ENCODE results near the gene TAF11. TPM values are rescaled to one million over a fixed set of nuclear protein-coding genes. Genes with fewer than 3 reads are reported as not detected.

Gene TAF11, protein sequence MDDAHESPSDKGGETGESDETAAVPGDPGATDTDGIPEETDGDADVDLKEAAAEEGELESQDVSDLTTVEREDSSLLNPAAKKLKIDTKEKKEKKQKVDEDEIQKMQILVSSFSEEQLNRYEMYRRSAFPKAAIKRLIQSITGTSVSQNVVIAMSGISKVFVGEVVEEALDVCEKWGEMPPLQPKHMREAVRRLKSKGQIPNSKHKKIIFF
- total RNA-seq (2021; fragmentation: NEBNext Ultra II Directional; extraction: Animal tissue kit (Norgen Biotek cat#: 25700)) (45.8 and 48.6 TPM in 2 replicates), polyA plus RNA-seq (2011; rRNA removed) (23.5 and 38.2 TPM in 2 replicates), polyA minus RNA-seq (2011; rRNA and poly(A)+ RNA removed) (13.3 and 13.7 TPM in 2 replicates)
- polyA plus RNA-seq (2011; cell fraction: cytosol; rRNA removed), result 40.4 TPM
- polyA plus RNA-seq (2011; cell fraction: nucleus; rRNA removed), result 11.9 TPM
- 40.7 to 56.3 TPM (median 45.1 TPM) in 4 replicates for polyA plus RNA-seq (2012, experiment 1 of 2)
- polyA plus RNA-seq (2012, experiment 2 of 2), result 12.9 TPM
- polyA plus RNA-seq (2013, experiment 1 of 2), result 51.2 TPM
- polyA plus RNA-seq (2013, experiment 2 of 2), result 49.7 TPM
- 15.3 TPM for polyA minus RNA-seq (2011; cell fraction: cytosol; rRNA and poly(A)+ RNA removed)
- 13.9 TPM for polyA minus RNA-seq (2011; cell fraction: nucleus; rRNA and poly(A)+ RNA removed)
- long read RNA-seq, experiment 1, transcript TAF11-201 (5 exons, 1,580 nt), result major isoform, 38 of 62 reads
- long read RNA-seq, experiment 1, partial matches to known transcripts, result 15 of 62 reads
- long read RNA-seq, experiment 1, other reads (novel, unspliced or antisense), result 6 of 62 reads
- long read RNA-seq, experiment 2, transcript TAF11-201 (5 exons, 1,580 nt), result major isoform, 49 of 78 reads
- long read RNA-seq, experiment 2, transcript TAF11-202 (4 exons, 1,465 nt), result minor isoform, 5 of 78 reads
- long read RNA-seq, experiment 2, partial matches to known transcripts, result 23 of 78 reads
- long read RNA-seq, experiment 2, other reads (novel, unspliced or antisense), result 1 of 78 reads

- peaks cover 16% of the 10 kb centered on the region for H3K23me2 ChIP-seq (ENCODE audit: low read depth, low read length)
- peak within 1 kb of the TSS; percentile 1 for H3K56ac ChIP-seq (replicated peaks; ENCODE audit: insufficient read length, low read depth, low read length)
- H3K36me3 ChIP-seq (ENCODE audit: control insufficient read depth in 2 of 4, insufficient read depth in 4 of 4, low read length in 3 of 4), result peaks cover 0 to 2% (median 2%) of the 10 kb centered on the region in 4 experiments; a peak in 2 of 8 replicates
- H3K18ac ChIP-seq (ENCODE audit: extremely low read depth, low read length), result no peak within 1 kb of the TSS; the same call in 1 of the 2 replicates
- no peak within 1 kb of the TSS for H2BK20ac ChIP-seq (ENCODE audit: low read length)
- no peaks in the 10 kb centered on the region for H3K9me3 ChIP-seq (ENCODE audit: insufficient read depth in 2 of 2, low read depth in 1 of 2, low read length in 1 of 2)
- peak within 1 kb of the TSS; percentile 74 to 98 (median 94) for H3K4me3 ChIP-seq (ENCODE audit: extremely low read depth in 1 of 4, insufficient read depth in 2 of 4, low read depth in 3 of 4, low read length in 4 of 4)
- ChIA-PET CTCF (ENCODE audit: partially characterized antibody) (interaction anchor here (0.6 to 1.5 kb wide), 4 partner anchors 39 to 258 kb away, joined by 3 read pairs; no protein-coding TSS in a partner anchor), POLR2A (ENCODE audit: partially characterized antibody) (interaction anchor here (0.7 to 6.1 kb wide), 20 partner anchors 10 to 680 kb away, joined by 3 to 48 read pairs (median 4); partner anchors contain the start of genes BLTP3A, ILRUN, SNRPC and ZNF76)
- no peaks in the 10 kb centered on the region for H3K27me3 ChIP-seq (replicated peaks in 1 of 4; ENCODE audit: control insufficient read depth in 3 of 4, extremely low read depth in 1 of 4, insufficient read depth in 3 of 4, low read length in 3 of 4)
- DNase-seq (ENCODE audit: low read depth in 1 of 2, low spot score in 2 of 2) (peak; percentile 73 to 93), FAIRE-seq (peak; percentile 72)
- H2BK15ac ChIP-seq (ENCODE audit: low read length), result 0 out of 2 replicates have a peak within 1 kb of the TSS, but pooled peaks have one; percentile 31
- peak within 1 kb of the TSS; percentile 17 for H4K5ac ChIP-seq (ENCODE audit: insufficient read length, low read depth, low read length)
- H2AK5ac ChIP-seq (ENCODE audit: low read depth, low read length), result no peak within 1 kb of the TSS
- no peak within 1 kb of the TSS for H3K14ac ChIP-seq (ENCODE audit: insufficient read length)
- H3K4ac ChIP-seq (replicated peaks; ENCODE audit: insufficient read length, low read depth, low read length), result peak within 1 kb of the TSS; percentile 59
- H3K23ac ChIP-seq (ENCODE audit: insufficient read length), result no peak within 1 kb of the TSS
- H4K8ac ChIP-seq (ENCODE audit: extremely low read depth, insufficient read depth, low read length), result 0 out of 2 replicates have a peak within 1 kb of the TSS, but pooled peaks have one; percentile 88
- H3K27ac ChIP-seq (ENCODE audit: low read depth, low read length), result peak within 1 kb of the TSS; percentile 80
- H4K20me1 ChIP-seq (replicated peaks in 1 of 2; ENCODE audit: control insufficient read depth in 1 of 2, insufficient read depth in 2 of 2, low read length in 2 of 2), result peaks cover 0 to 9% of the 10 kb centered on the region in 2 experiments
- 3% methylated on average over 37 of the region's 43 CpGs; no CpG with 5 or more reads in 1 of the 2 experiments for WGBS, 2 experiments (ENCODE audit: extremely low coverage in 1 of 2, insufficient coverage in 1 of 2, insufficient read length in 1 of 2, insufficient replicate concordance in 2 of 2, low coverage in 1 of 2, low lambda C conversion rate in 2 of 2, missing lambda C conversion rate in 1 of 2)
- H2BK12ac ChIP-seq (ENCODE audit: low read depth, low read length), result no peak within 1 kb of the TSS
- H3K4me2 ChIP-seq (ENCODE audit: insufficient read depth in 1 of 2, low read depth in 2 of 2, low read length in 2 of 2), result peak within 1 kb of the TSS; percentile 83 to 97
- H3K79me1 ChIP-seq (ENCODE audit: low read depth, low read length), result peaks cover 2% of the 10 kb centered on the region; the same call in 1 of the 2 replicates
- H2BK5ac ChIP-seq (ENCODE audit: low read depth, low read length), result peak within 1 kb of the TSS; percentile 83
- H2BK120ac ChIP-seq (replicated peaks; ENCODE audit: low read depth, low read length), result peak within 1 kb of the TSS; percentile 56
- peak within 1 kb of the TSS; percentile 74 to 96 (median 88) for H3K9ac ChIP-seq (replicated peaks in 1 of 4; ENCODE audit: extremely low read depth in 1 of 4, low read depth in 3 of 4, low read length in 3 of 4)
- peak within 1 kb of the TSS; percentile 22 for H4K91ac ChIP-seq (replicated peaks; ENCODE audit: insufficient read length, low read length)
- no peaks in the 10 kb centered on the region; a peak in 2 of 7 replicates for H3K4me1 ChIP-seq (replicated peaks in 1 of 4; ENCODE audit: control insufficient read depth in 3 of 4, insufficient read depth in 4 of 4, low read length in 3 of 4)
- H2AFZ ChIP-seq (ENCODE audit: low read length), result peak within 1 kb of the TSS; percentile 84
- H3K79me2 ChIP-seq (ENCODE audit: control insufficient read depth in 1 of 2, insufficient read depth in 2 of 2, low read length in 2 of 2), result peaks cover 3 to 67% of the 10 kb centered on the region in 2 experiments
- peak; percentile 97 for TF ChIP-seq TAF1 (IDR thresholded peaks at IDR 0.05; ENCODE audit: low read depth, low read length)
- TF ChIP-seq CEBPB (IDR thresholded peaks at IDR 0.05; ENCODE audit: low read depth, low read length), result no peak
- TF ChIP-seq, protein P1, sequence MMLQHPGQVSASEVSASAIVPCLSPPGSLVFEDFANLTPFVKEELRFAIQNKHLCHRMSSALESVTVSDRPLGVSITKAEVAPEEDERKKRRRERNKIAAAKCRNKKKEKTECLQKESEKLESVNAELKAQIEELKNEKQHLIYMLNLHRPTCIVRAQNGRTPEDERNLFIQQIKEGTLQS (IDR thresholded peaks at IDR 0.05; ENCODE audit: insufficient read depth, low read depth, low read length), result peak; percentile 76
- TF ChIP-seq KDM4A (IDR thresholded peaks at IDR 0.05; ENCODE audit: low read depth, low read length, severe bottlenecking), result peak; percentile 98
- peak; percentile 16; the same call in 1 of the 2 replicates for TF ChIP-seq SIX5 (IDR thresholded peaks at IDR 0.05; ENCODE audit: low read depth, low read length)
Observed at GRCh38 chr6:34887753-34888513, at the start of gene TAF11. Gene TAF11 (minus strand): TSS chr6:34888042. CDS start chr6:34887957, 85 bp downstream.
